Stimulated activated naive CD8-positive, alpha-beta T cell treated with anti-CD3 and anti-CD28 coated beads, Interleukin-15, Interleukin-2, amounts not matched to agents 100 ng/mL and 50 ng/mL, for 24 hours (primary cell): ENCODE results near the gene SLC15A3.

Experiments
- H3K27ac Mint-ChIP-seq: one replicate; pipeline ENCODE4 v1.8.0; 2021; ENCODE audit warnings: mild to moderate bottlenecking, mixed read lengths
- H3K27me3 Mint-ChIP-seq: one replicate; pipeline ENCODE4 v1.8.0; 2021; ENCODE audit warnings: mixed read lengths
- H3K36me3 Mint-ChIP-seq: one replicate; pipeline ENCODE4 v1.8.0; 2021; ENCODE audit warnings: low read depth, mixed read lengths
- H3K4me1 Mint-ChIP-seq: one replicate; pipeline ENCODE4 v1.8.0; 2021; ENCODE audit warnings: low read depth, mixed read lengths
- H3K4me3 Mint-ChIP-seq: one replicate; pipeline ENCODE4 v1.8.0; 2021; ENCODE audit warnings: mild to moderate bottlenecking, mixed read lengths
- H3K9me3 Mint-ChIP-seq: one replicate; pipeline ENCODE4 v1.8.0; 2021; ENCODE audit warnings: mixed read lengths

Gene SLC15A3

DNA sequence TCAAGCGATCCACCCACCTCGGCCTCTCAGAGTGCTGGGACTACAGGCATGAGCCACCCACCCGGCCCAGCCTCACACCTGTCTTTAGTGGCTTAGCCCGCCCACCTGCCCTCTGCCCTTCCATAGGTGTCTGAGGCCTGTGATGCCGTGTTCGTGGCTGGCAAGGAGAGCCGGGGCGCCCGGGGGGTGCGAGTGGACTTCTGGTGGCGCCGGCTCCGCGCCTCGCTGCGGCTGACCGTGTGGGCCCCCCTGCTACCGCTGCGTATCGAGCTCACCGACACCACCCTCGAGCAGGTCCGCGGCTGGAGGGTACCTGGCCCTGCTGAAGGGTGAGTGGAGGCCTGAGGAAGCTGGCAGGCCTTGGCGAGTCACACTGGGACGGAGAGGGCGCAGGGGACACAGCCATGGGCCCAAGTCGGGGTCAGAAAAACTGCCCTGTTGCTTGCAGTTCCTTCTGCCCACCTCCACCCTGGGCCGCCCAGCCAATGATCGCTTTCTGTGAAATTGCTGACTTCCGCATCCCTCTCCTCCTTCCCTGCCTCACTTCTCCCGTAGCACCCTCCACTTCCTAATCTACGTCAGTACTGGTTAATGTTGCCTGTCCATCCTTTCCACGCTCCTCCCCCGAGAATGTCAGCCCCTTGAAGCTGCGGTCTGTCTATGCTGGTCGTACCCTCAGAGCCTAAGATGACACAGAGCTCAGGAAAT, 18.4 kb downstream of the SLC15A3 start:
- Mint-ChIP-seq H3K36me3 (no peaks in the 10 kb centered on the region), H3K27ac (no peak overlapping the region), H3K4me3 (no peak overlapping the region), H3K4me1 (no peaks in the 10 kb centered on the region), H3K27me3 (no peaks in the 10 kb centered on the region), H3K9me3 (no peaks in the 10 kb centered on the region)

- Mint-ChIP-seq H3K4me1 (no peaks in the 10 kb centered on the region), H3K27me3 (peaks cover 3% of the 10 kb centered on the region), H3K9me3 (no peaks in the 10 kb centered on the region), H3K36me3 (no peaks in the 10 kb centered on the region), H3K4me3 (no peak overlapping the region), H3K27ac (no peak overlapping the region)
Observed at GRCh38 chr11:60932605-60933356, 19.2 kb downstream of the SLC15A3 start.

DNA sequence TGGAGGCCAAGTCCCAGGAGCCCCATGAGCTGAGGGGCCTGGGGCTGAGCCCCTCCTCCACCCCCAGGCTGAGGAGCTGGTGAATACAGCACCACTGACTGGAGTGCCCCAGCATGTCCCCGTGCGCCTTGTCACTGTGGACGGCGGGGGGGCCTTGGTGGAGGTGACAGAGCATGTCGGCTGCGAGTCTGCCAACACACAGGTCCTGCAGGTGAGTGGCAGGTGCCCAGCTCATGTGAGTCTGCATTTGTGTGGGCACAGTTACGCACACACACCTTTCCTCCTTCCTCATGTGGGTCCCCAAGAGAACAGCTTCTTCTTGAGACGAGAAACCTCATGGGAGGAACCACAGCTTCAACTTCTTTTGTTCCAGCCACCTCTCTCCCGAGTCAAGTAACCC, 20.1 kb downstream of the SLC15A3 start:
- H3K36me3 Mint-ChIP-seq, result no peaks in the 10 kb centered on the region
- no peak overlapping the region for H3K27ac Mint-ChIP-seq
- H3K4me3 Mint-ChIP-seq, result no peak overlapping the region
- H3K4me1 Mint-ChIP-seq, result no peaks in the 10 kb centered on the region
- H3K27me3 Mint-ChIP-seq, result peaks cover 3% of the 10 kb centered on the region
- no peaks in the 10 kb centered on the region for H3K9me3 Mint-ChIP-seq

DNA sequence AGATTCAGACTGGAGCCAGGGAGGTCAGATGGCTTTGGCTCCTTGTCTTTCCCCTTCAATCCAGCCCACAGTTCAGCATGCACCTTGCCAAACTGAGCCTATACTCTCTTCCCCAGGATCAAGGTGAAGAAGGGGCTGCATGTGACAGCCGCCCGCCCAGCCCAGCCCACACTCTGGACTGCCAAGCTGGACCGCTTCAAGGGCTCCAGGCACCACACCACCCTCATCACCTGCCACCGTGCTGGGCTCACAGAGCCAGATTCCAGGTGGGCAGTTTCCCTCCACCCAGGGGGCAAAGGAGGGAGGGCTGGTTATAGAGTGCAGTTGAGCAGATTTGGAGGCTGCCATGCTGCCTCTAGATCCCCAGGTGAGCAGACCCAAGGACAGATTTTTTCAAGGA, 21.6 kb downstream of the SLC15A3 start:
- peaks cover 11% of the 10 kb centered on the region for H3K27me3 Mint-ChIP-seq
- no peak overlapping the region for H3K27ac Mint-ChIP-seq
- H3K9me3 Mint-ChIP-seq, result no peaks in the 10 kb centered on the region
- H3K4me3 Mint-ChIP-seq, result no peak overlapping the region
- H3K4me1 Mint-ChIP-seq, result peaks cover 9% of the 10 kb centered on the region
- no peaks in the 10 kb centered on the region for H3K36me3 Mint-ChIP-seq

DNA sequence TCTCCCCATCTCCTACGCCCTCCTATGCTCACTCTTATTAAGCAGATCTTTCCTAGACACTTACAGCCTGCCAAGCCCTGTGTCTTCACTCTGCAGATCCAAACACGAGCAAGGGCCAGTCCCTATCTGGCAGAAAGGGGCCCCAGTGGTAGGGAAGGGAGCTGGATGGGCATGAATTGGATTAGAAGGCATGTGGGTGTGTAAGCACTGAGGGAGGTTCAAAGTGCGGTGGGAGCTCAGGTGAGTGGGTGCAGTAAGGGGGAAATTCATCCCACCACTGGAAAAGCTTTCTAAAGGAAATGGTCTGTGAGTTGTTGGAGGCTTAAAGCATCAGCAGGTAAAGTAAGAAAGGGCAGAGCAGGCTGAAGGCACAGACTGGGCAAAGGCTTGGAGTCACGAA, 22.2 kb downstream of the SLC15A3 start:
- H3K27me3 Mint-ChIP-seq, result peaks cover 15% of the 10 kb centered on the region
- H3K4me1 Mint-ChIP-seq, result peaks cover 15% of the 10 kb centered on the region
- H3K27ac Mint-ChIP-seq, result no peak overlapping the region
- no peak overlapping the region for H3K4me3 Mint-ChIP-seq
- H3K9me3 Mint-ChIP-seq, result no peaks in the 10 kb centered on the region
- H3K36me3 Mint-ChIP-seq, result no peaks in the 10 kb centered on the region

DNA sequence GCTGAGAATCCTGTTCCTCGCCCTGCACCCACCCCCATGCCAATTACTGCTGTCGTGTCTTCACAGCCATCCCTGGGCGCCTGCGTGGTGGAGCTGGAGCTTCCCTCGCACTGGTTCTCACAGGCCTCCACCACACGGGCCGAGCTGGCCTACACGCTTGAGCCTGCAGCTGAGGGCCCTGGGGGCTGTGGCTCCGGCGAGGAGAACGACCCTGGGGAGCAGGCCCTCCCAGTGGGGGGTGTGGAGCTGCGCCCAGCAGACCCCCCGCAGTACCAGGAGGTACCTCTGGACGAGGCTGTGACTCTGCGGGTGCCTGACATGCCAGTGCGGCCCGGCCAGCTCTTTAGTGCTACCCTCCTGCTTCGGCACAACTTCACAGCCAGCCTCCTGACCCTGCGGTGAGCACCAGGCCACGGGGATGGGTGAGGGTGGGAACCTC, 23.4 kb downstream of the SLC15A3 start:
- no peak overlapping the region for H3K27ac Mint-ChIP-seq
- peaks cover 19% of the 10 kb centered on the region for H3K4me1 Mint-ChIP-seq
- H3K36me3 Mint-ChIP-seq, result no peaks in the 10 kb centered on the region
- H3K4me3 Mint-ChIP-seq, result no peak overlapping the region
- H3K9me3 Mint-ChIP-seq, result no peaks in the 10 kb centered on the region
- H3K27me3 Mint-ChIP-seq, result peaks cover 15% of the 10 kb centered on the region

- H3K4me1 Mint-ChIP-seq, result peaks cover 22% of the 10 kb centered on the region
- peaks cover 15% of the 10 kb centered on the region for H3K27me3 Mint-ChIP-seq
- peaks cover 9% of the 10 kb centered on the region for H3K36me3 Mint-ChIP-seq
- no peak overlapping the region for H3K4me3 Mint-ChIP-seq
- H3K9me3 Mint-ChIP-seq, result no peaks in the 10 kb centered on the region
- no peak overlapping the region for H3K27ac Mint-ChIP-seq
Observed at GRCh38 chr11:60927600-60927999, 24.4 kb downstream of the SLC15A3 start.

DNA sequence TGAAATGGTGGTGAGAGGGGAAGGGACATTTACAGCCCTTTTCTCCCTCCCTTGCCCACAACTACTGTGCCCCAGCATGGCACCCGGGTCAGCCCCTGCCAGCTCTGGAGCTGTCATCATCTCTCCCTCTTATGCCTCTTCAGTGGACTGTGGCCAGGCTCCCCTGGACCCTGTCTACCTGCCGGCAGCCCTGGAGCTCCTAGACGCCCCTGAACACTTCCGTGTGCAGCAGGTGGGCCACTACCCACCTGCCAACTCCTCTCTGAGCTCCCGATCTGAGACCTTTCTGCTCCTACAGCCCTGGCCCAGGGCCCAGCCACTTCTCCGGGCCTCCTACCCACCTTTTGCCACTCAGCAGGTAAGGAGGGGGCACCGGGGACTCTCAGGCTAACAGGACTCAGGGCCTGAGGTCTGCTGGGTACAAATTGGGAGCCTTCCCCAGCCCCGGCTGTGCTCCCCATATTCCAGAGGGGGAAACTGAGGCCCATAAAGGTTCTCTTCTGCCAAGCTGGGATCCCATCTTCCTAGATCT, 24.8 kb downstream of the SLC15A3 start:
- Mint-ChIP-seq H3K4me3 (no peak overlapping the region), H3K9me3 (no peaks in the 10 kb centered on the region), H3K36me3 (peaks cover 14% of the 10 kb centered on the region), H3K27ac (no peak overlapping the region), H3K27me3 (peaks cover 15% of the 10 kb centered on the region), H3K4me1 (peaks cover 22% of the 10 kb centered on the region)

DNA sequence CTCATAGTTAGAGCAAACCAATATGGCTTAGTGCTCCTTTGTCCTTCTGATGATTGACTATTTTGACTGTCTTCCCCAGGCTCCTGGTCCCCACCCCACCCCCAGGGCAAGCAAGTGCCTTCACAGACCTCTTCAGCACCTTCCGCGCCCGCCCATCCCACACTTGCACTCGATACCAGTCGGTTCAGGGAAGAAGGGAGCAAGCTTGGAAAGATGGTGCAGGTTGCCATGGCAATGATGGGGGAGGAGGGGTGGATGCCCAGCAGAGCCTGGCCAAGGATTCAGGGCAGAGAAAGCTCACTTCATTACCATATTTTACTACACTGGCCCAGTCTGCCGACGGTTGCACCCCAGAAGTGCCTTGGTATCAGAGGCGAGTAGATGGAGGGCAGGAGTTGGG, 25.5 kb downstream of the SLC15A3 start:
- peaks cover 15% of the 10 kb centered on the region for H3K27me3 Mint-ChIP-seq
- peaks cover 20% of the 10 kb centered on the region for H3K36me3 Mint-ChIP-seq
- H3K9me3 Mint-ChIP-seq, result no peaks in the 10 kb centered on the region
- H3K4me3 Mint-ChIP-seq, result no peak overlapping the region
- no peak overlapping the region for H3K27ac Mint-ChIP-seq
- peaks cover 22% of the 10 kb centered on the region for H3K4me1 Mint-ChIP-seq

- H3K4me1 Mint-ChIP-seq, result peaks cover 22% of the 10 kb centered on the region
- no peak overlapping the region for H3K27ac Mint-ChIP-seq
- no peak overlapping the region for H3K4me3 Mint-ChIP-seq
- peaks cover 15% of the 10 kb centered on the region for H3K27me3 Mint-ChIP-seq
- peaks cover 27% of the 10 kb centered on the region for H3K36me3 Mint-ChIP-seq
- H3K9me3 Mint-ChIP-seq, result no peaks in the 10 kb centered on the region
Observed at GRCh38 chr11:60925868-60926267, 26.1 kb downstream of the SLC15A3 start.

DNA sequence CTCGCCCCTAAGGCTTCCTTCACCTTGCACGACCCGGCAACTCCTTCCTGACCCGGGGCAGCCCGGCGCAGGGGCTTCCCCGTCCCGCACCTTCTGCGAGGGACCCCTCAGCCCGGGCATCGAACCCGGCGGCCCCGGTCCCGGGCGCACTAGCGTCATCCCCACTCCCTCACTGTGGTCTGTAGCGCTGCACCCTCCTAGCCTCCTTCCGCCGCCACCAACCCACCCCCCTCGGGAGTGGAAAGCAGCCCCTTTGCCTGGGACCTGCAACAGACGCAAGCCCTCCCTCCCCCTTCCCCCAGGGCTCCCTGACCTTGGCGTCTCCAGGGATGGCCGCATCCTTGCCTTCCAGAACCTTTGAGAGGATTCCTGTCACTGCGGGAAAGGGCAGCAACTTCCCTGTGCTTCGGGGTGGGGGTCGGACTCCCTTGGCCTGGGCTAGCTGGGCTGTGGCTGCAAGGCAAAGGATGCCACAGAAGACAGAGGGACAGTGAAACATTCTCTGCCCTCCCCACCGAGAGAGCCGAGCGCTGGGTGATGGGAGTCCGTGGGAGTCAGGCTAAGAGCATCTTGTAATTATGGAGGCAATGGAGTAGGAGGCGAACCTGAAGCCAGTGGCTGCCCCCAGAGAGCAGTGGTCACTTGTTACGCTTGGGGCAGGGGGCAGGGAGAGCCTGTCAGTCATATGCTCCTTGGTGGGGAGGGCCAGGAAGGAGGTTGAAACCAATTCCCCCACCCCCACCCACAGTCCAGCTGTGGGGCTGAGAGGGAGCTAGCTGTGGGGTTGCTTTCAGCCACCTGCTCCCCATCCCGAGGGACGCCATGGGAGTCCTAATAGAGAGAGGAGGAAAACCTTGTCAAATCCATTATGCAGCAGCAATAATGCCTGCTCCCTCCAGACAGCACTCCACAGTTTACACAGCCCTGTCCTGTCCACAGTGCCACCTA, 26.8 kb downstream of the SLC15A3 start:
- H3K27ac Mint-ChIP-seq, result no peak overlapping the region
- H3K4me1 Mint-ChIP-seq, result peaks cover 22% of the 10 kb centered on the region
- H3K4me3 Mint-ChIP-seq, result peak overlapping the region; percentile 57
- peaks cover 33% of the 10 kb centered on the region for H3K36me3 Mint-ChIP-seq
- H3K27me3 Mint-ChIP-seq, result peaks cover 15% of the 10 kb centered on the region
- no peaks in the 10 kb centered on the region for H3K9me3 Mint-ChIP-seq

DNA sequence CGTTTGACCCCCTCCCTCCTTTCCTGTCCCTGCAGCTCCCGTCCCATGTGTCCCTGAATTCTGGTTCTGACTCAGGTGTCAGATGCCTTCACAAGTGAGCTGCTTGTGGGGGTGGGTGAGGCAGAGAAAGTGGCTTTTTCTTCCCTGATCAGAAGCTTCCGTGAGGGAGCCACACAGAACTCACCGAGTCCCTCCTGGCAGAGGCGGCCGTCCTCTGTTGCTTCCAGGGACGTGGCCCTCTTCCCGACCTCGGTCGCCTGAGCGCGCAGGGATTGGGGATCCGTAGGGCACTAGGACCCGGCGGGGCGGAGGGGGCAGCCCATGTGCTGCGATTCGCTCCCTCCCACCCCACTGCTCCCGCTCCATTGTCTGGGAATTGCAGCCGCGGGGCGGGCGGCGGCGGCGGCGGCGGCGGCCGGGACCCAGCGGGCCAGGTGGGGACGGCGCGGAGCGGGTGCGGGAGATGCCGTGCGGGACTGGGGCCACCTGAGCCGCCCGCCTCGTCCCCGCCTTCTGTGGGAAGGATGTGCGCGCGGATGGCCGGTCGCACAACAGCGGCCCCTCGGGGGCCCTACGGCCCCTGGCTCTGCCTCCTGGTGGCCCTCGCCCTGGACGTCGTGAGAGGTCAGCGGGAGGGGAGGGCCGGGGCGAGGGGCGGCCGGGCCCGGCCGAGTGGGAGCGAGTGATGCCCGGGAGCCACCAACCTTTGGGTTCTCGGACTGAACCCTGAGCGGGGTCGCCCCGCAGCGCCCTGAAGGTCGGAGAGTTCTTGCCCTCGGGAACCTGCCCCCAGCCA, 27.7 kb downstream of the SLC15A3 start, which contains the start of gene TMEM132A:
Gene TMEM132A (plus strand): TSS at position 351 of the 796 bp plus-strand sequence. CDS start 174 bp downstream, at position 525.
- peaks cover 42% of the 10 kb centered on the region for H3K36me3 Mint-ChIP-seq
- peaks cover 29% of the 10 kb centered on the region for H3K4me1 Mint-ChIP-seq
- peaks cover 15% of the 10 kb centered on the region for H3K27me3 Mint-ChIP-seq
- H3K9me3 Mint-ChIP-seq, result no peaks in the 10 kb centered on the region
- peak within 1 kb of the TSS; percentile 57 for H3K4me3 Mint-ChIP-seq
- H3K27ac Mint-ChIP-seq, result no peak within 1 kb of the TSS

DNA sequence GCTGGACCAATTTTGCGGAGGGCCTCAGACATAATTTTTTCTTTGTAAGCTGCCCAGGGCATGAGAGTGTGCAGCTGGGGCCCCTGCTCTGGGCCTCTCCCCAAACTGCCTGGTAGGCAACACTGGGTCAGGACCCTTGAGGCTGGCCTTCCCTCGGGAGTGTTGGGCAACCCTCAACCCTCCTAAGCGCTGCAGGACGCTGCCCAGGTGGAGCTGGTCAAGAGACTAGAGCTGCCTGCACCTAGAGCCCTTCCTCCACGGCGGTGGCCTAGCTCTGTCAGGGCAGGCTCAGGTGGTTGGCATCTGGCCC, 28.2 kb downstream of the SLC15A3 start:
- Mint-ChIP-seq H3K27me3 (peaks cover 15% of the 10 kb centered on the region), H3K36me3 (peaks cover 45% of the 10 kb centered on the region), H3K4me1 (peaks cover 35% of the 10 kb centered on the region), H3K27ac (no peak overlapping the region), H3K4me3 (peak overlapping the region; percentile 37), H3K9me3 (no peaks in the 10 kb centered on the region)

- no peaks in the 10 kb centered on the region for H3K9me3 Mint-ChIP-seq
- no peak overlapping the region for H3K27ac Mint-ChIP-seq
- peaks cover 15% of the 10 kb centered on the region for H3K27me3 Mint-ChIP-seq
- no peak overlapping the region for H3K4me3 Mint-ChIP-seq
- H3K36me3 Mint-ChIP-seq, result peaks cover 45% of the 10 kb centered on the region
- peaks cover 39% of the 10 kb centered on the region for H3K4me1 Mint-ChIP-seq
Observed at GRCh38 chr11:60923326-60923725, 28.6 kb downstream of the SLC15A3 start.
